Activated CD8-positive, alpha-beta memory T cell treated with anti-CD3 and anti-CD28 coated beads for 4 hours (primary cell): ENCODE measurements around the gene ZNF212.
"Not testable (repeated sequence)": the region's sequence is repeated elsewhere in the genome, so short reads cannot be mapped to it uniquely, and the experiment has no call there.

Experiments
- DNase-seq, 2 donors: peaks; one replicate each; pipeline ENCODE4 v3.0.0-alpha.2; 2020; ENCODE audit warnings: low read depth in 2 of 2

The ZNF212 gene

DNA sequence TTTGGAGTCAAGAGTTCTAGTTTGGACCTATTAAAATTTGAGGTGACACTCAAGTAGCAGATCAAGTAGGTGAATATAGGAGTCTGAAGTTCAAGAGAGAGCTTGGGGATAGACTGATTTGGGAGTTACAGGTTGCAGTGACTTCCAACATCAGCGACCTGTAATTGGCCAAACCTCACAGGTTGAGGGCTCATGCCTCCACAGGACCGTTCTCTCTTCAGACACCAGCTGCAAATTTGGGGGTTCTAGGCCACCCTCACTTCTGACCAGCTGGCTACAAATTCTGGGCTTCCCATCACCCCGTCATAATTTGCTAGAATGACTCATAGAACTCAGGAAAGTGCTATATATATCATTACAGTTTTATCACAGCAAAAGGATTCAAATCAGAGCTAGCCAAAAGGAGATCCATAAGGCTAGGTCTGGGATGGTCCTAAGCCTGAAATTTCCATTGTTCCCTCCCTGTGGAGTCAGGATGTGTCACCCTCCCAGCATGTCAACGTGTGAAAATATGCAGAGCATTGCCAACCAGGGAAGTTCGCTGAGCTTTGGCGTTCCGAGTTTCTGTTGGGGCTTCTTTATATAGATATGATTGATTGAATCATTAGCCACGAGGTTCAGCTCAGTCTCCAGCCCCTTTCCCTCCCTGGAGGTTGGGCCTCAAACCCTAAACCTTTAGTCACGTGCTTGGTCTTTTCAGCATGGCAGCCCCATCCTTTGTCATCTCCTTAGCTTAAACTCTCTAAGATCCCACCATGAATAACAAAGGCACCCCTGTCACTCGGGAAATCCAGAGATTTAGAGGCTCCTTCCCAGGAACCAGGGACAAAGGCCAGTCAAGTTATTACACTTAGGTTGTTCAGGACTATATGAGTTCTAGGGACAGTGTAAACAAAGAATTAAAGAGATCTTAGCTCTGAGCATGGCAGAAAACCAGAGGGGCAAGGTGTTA, 20.7 kb upstream of the ZNF212 start:
- no peak for DNase-seq

DNA sequence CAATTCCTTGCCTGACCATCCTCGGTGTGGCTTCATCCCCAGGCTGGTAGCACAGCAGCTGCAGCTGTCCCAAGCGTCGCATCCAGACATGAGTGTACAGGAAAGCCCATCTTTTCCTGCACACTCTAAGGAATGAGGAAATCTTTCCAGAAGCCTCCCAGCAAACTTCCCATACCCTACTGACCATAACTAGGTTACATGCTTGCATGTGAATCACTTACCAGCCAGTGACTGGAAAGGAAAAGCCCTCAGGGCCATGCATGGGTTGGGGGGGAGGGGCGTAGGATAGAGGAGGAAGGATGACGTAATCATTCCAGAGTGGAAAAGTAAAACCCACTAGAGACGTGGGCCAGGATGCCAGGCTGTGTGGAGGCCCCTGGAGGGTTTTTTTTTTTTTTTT, 18.9 kb upstream of the ZNF212 start:
- DNase-seq, result no peak

DNA sequence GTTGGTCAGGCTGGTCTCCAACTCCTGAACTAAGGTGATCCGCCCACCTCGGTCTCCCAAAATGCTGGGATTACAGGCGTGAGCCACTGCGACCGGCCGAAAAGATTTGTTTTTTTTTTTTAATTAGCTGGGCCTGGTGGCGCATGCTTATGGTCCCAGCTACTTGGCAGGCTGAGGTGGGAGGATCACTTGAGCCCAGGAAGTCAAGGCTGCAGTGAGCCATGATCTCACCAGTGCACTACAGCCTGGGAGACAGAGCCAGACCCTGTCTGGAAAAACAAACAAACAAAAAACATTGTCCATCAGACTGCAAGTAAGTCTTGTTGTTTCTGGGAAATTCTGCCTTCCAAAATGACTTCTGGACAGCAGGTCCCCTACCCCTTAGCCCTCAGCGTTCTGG, 16.3 kb upstream of the ZNF212 start:
- DNase-seq, result no peak

DNA sequence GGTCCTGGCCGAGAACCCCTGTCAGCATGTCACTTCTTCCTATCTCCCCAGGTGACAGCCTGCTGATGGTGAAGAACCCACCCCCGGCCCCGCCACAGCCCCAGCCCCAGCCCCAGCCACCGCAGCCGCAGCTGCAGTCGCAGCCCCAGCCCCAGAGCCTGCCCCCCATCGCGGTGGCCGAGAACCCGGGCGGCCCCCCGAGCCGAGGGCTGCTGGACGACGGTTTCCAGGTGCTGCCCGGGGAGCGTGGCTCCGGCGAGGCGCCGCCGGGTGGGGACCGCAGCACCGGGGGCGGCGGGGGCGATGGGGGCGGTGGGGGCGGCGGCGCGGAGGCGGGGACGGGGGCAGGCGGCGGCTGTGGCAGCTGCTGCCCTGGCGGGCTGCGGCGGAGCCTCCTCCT, 15.7 kb upstream of the ZNF212 start:
- DNase-seq, result no peak

DNA sequence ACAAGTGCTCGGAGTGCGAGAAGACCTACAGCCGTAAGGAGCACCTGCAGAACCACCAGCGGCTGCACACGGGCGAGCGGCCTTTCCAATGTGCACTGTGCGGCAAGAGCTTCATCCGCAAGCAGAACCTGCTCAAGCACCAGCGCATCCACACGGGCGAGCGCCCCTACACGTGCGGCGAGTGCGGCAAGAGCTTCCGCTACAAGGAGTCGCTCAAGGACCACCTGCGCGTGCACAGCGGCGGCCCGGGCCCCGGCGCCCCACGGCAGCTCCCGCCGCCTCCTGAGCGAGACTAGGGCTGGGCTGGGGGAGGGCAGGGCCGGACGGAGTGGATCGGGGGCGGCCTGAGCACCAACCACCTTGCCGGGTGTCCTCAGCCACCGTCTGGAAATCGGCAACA, 15.1 kb upstream of the ZNF212 start:
- DNase-seq, result no peak

DNA sequence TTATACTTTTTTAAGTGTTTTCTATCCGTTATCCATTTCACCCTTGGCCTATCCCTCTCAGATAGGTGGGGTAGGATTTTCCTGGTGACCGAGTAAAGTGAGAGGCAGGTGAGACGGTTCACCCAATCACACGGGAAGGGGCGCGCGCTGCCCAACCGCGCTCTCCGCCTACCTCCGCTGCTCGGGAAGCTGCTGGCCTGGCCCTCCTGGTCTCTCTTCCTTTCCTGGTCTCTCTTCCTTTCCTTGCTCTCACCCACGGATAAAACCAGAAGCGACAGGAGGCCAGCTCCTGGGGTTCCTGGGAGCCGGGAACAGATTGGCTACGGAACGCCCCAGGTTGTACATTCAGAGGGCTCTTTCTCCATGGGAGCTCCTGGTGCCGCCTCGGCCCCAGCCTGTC, 14.3 kb upstream of the ZNF212 start:
- no peak for DNase-seq

DNA sequence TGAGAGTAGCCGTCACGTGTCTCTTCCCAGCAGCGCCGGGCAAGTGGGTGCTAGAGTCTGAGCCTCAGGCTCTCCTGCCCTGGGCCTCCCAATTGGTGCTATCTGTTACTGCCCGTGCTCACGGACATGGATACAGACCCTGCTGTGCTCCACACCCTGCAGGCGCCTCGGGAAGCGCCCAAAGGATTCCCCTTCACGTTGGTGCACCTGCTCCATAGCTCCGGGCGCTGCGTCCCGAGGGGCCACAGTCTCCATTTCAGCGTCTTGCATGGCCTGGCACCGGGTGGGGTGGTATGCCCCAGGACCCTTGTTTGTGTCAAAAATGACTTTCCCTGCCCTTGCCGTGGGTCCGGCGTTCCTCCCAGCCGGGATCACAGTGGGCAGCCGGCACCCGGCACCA, 13.8 kb upstream of the ZNF212 start:
- no peak for DNase-seq

DNA sequence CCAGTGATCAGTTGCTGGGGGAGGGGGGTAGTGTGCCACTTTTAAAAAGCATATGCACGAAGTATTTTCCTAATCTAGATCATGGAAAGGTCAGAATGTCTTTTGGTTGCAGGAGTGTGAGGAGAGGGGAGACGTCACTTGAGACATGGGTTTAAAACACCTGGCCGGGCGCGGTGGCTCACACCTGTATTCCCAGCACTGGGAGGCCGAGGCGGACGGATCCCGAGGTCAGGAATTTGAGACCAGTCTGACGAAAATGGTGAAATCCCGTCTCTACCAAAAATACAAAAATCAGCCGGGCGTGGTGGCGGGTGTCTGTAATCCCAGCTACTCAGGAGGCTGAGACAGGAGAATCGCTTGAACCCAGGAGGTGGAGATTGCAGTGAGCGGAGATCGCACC, 13.1 kb upstream of the ZNF212 start:
- not testable (repeated sequence) for DNase-seq

DNA sequence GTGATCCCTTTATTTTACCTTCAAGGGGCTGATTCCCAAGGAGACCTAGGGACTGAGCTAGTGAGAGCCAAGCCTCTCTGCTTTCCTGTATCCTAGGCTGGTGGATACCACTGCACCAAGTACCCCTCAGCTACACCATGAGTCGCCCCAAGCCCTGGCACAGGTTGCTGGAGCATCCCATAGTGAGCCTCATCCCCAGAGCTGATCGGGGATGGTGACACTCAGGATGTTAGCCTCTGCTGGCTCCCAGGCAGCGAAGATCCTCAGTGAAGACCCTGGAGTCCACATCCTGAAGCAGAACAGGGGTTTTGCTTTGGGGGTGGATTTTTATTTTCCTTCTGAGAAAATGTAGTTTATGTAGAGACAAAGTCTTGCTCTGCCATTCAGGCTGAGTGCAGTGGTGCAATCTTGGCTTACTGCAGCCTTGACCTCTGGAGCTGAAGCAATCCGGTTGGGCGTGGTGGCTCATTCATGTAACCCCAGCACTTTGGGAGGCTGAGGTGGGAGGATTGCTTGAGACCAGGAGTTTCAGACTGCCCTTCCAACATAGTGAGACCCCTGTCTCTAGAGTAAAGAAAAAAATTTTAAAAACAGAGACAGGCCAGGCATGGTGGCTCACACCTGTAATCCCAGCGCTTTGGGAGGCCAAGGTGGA, 12.5 kb upstream of the ZNF212 start:
- DNase-seq, result no peak

DNA sequence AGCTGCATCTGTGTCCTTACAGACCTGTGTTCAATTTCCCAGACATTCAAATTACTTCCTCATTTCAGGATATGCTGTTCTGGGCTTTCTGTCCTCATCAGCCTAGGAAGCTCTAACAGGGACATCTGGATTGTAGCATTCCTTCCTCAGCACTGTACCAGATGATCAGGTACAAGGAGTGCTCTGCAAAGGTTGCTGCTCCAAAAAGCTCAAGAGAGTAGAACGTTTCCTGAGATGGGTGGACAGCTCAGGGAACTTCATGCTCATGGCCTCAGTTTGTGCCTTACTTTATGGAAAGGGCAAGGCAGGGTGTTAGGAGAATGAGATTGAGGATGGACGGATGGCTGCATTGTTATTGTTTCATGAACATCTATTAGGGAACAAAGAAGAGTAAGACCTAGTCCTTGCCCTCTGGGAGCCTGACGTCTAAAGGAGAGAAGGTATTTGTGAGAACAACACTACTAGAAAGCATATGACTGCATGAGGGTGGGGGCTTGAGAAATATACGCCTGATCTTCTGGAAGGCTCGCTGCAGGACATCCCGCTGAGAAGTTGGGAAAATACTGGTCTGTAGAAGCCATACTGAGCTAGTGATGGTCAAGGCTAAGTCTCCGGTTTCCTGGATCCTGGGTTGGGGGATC, 10.5 kb upstream of the ZNF212 start:
- DNase-seq, result no peak

DNA sequence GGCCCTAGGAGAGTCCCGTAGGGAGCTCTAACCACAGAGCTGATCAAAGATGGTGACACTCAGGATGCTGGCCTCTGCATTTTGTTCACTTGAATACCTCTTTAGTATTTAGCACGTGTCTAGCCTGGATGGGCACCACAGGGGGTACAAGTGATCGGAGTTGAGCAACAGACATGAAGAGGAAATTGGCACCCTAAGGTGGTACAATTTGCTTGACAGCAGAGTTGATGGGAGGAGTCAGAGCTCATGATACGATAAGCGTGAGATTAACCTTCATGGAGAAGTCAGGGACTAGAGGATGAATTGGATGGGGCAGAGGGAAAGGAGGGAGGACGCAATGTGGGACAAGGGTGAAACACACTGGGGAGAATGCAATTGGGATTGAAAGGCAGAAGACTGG, 9.9 kb upstream of the ZNF212 start:
- DNase-seq, result no peak

DNA sequence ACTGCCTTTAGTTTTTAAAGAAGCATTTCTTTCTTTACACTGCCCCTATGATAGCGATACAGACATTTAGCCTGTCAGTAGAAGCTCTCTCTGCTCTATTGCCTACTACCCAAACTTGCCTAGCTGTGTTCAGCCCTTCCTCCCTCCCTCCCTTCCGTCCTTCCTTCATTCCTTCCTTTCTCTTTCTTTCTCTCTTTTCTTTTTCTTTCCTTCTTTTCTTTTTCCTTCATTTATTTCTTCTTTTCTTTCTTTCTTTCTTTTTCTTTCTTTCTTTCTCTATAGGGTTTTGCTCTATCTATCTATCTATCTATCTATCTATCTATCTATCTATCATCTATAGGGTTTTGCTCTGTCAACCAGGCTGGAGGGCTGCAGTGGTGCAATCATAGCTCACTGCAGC, 7.1 kb upstream of the ZNF212 start:
- no peak for DNase-seq

DNA sequence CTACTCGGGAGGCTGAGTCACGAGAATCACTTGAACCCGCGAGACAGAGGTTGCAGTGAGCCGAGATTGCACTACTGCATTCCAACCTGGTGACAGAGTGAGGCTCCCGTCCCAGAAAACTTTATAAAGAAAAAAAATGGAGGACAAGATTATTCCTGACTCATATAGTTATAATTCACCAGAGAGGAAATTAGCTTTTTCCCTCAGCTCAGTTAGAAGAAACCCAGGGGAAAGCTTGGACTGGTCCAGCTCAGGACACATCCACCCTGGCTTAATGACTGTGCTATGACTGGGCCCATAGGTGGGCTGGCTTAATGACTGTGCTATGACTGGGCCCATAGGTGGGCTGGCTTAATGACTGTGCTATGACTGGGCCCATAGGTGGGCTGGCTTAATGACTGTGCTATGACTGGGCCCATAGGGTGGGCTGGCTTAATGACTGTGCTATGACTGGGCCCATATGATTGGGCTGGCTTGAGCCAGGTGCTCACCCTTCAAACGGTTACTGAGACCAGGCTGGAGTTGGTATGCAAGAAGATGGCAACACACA, 5.7 kb upstream of the ZNF212 start:
- DNase-seq, result not testable (repeated sequence)

DNA sequence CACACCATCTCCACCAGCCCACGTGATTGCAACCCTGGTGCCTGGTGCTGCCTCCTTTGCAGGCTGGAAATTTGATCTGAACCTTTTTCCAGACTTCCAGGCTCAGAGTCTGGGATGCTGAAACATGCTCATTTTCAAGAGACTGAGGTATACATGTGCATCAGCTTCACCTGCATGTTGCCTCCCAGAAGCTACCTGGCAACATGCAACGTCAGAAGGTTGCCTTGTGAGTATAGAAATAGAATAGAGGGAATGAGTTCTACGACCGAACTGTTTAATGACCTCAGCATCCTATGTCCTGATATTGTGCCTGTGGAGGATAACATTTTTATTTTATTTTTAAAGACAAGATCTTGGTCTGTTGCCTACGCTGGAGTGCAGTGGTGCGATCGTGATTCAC, 1.9 kb upstream of the ZNF212 start:
- DNase-seq, result no peak

DNA sequence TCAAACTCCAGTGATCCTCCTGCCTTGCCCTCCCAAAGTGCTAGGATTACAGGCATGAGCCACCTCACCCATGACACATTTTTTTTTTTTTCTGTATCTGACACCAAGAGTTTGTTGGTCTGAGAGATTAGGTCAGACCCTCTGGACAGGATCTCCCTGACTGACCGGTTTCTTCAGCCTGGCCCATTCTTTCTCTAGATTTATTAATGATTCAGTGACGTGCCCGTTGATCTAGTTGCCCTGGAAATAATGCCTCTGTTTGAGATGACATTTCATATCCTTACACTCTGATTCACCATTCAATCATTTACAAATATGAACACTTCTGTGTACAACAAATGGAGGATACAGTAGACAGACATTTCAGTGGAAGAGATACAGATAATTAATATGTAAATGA, 1.4 kb upstream of the ZNF212 start:
- no peak for DNase-seq

DNA sequence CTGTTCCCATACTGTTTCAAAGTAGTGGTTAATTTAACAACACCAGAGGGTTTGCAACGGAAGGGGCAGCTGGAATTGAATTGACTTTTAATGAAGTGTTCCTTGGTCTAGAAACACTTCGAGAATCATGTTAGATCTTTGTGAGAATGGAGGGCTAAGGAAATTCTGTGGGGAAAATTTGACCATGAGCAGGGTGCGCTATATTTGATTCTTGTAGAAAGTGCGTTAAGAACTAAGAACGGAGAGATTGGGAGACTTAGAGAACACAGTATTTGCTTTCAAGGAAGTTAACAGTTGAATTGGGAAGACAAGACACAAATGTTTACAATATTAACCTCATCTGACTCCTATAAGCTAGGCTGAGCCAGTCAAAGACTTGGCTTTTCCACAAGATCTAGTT, 1.2 kb downstream of the ZNF212 start:
- DNase-seq, result no peak

DNA sequence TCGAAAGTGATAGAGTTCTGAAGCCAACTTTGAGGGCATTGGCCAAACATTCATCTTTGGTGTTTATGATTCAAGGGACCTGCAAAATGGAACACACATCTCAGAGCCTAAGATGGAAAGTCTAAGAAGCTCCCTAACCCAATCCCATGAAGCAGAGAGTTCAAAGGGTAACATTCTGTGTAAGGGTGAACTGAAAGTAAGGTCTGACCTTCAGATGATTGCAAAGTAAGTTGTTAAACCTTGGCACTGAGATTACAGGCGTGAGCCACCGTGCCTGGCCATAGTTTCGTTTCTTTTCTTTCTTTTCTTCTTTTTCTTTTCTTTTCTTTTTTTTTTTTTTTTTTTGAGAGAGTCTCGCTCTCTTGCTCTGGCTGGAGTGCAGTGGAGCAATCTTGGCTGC, 2.2 kb downstream of the ZNF212 start:
- no peak for DNase-seq

DNA sequence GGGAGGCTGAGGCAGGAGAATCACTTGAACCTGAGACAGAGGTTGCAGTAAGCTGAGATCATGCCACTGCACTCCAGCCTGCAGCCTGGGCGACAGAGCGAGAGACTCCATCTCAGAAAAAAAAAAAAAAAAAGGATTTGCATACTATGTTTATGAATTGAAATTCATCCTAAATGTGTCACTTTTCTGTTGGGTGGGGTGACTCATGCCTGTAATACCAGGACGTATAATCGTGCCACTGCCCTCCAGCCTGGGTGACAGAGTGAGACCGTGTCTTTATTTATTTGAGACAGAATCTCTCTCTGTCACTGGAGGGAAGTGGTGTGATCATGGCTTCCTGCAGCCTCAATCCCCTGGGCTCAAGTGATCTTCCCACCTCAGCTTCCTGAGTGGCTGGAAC, 5.8 kb downstream of the ZNF212 start:
- no peak for DNase-seq

DNA sequence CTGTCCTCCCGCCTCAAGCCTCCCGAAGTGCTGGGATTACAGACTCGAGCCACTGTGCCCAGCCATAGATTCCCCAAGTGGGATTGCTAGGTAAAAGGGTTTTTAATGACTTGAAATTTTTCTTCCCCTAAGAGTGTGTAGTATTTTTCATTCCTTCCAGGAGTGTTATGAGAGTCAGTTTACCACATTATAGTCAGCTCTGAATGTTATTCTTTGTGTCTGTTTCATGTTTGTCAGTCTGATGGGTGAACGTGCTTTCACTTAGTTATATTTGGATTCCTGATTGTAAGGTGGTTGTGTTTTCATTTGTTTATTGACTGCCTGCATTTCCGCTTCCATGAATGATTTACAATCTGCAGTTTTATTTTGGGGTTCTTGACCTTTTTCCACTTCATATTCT, 6.3 kb downstream of the ZNF212 start:
- no peak for DNase-seq

DNA sequence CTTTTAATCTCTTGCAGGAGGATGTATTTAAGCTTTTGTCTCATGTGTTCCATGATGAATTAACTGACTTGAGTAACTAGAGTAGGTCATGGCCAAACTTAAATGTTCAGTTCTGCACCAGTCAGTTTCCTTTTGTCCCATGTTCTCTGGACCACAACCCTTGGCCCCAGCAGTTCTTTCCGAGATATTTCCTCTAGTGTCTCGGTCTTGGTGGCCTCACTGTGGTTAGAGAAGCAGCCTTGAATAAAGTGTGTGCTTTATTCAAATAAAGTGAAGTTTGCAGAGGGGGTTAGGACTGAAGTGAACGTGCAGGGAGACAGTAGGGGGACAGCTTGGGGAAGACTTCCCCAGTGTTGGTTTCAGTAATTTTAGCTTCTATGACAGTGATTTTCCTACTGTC, 9.3 kb downstream of the ZNF212 start:
- no peak for DNase-seq

DNA sequence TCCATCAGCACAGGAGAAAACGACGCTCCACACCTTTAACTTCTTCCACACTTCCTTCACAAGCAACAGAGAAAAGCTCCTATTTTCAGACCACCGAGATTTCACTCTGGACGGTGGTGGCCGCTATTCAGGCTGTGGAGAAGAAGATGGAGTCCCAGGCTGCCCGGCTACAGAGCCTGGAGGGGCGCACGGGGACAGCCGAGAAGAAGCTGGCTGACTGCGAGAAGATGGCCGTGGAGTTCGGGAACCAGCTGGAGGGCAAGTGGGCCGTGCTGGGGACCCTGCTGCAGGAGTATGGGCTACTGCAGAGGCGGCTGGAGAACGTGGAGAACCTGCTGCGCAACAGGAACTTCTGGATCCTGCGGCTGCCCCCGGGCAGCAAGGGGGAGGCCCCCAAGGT, 10.7 kb downstream of the ZNF212 start:
- not testable (repeated sequence) for DNase-seq

DNA sequence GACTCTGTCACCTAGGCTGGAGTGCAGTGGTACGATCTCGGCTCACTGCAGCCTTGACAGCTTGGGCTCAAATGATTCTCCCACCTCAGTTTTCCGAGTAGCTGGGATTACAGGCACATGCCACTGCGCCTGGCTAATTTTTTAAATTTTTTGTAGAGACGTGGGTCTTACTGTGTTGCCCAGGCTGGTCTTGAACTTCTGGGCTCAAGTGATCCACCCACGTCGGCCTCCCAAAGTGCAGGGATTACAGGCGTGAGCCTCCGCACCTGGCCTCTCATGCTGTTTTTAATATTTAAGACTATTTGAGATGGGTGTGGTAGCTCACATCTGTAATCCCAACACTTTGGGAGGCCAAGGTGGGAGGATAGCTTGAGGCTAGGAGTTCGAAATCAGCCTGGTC, 12.1 kb downstream of the ZNF212 start:
- not testable (repeated sequence) for DNase-seq

DNA sequence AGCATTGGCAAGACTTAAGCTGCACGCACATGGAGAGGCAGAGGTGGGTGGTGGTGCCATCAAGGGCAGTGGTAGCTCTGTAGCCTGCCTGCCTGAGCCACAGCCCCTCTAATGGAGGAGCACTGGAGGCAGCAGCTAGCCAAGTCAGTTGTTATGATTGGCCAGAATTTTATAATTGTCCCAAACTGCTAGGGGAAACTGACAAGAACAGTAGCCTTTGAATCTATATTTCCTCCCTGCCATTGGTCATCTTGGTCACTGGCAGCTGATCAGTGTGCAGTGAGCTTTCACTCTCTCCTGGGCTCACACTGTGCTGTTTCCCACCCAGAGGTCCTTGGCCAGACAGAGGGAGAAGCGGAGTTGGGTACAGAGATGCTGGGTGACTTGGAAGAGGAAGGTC, 12.9 kb downstream of the ZNF212 start:
- DNase-seq, result no peak
